AG04449 (cell line): ENCODE results near the gene IFNB1.

ENCODE experiments used
- CTCF ChIA-PET: fragments of 350-600 bp; formaldehyde crosslinking; extraction: SDS; loops from one replicate; lab custom pipeline; 2021; ENCODE audit warnings: antibody characterized with exemption; lab: Yijun Ruan, JAX
- POLR2A ChIA-PET: fragments of 400-600, 350-600 bp; formaldehyde crosslinking; extraction: SDS; loops from one replicate; lab custom pipeline; 2020; ENCODE audit warnings: antibody characterized with exemption, inconsistent platforms; lab: Yijun Ruan, JAX
- DNase-seq: peaks from one replicate; pipeline ENCODE4 v3.0.0-alpha.2; 2010; ENCODE audit warnings: low read depth, low spot score
- H3K4me3 ChIP-seq: 2 replicates; pipeline ENCODE4 v1.5.1; 2011; ENCODE audit warnings: low read depth, mild to moderate bottlenecking, control low read depth, low read length
- TF ChIP-seq, protein P1 (sequence below): IDR thresholded peaks from one replicate; pipeline ENCODE4 v1.5.1; 2011; ENCODE audit warnings: mild to moderate bottlenecking, moderate library complexity, low read length, control low read depth, inconsistent platforms; ENCODE audit not compliant: insufficient read depth; ENCODE audit errors: missing control alignments

Gene IFNB1

DNA sequence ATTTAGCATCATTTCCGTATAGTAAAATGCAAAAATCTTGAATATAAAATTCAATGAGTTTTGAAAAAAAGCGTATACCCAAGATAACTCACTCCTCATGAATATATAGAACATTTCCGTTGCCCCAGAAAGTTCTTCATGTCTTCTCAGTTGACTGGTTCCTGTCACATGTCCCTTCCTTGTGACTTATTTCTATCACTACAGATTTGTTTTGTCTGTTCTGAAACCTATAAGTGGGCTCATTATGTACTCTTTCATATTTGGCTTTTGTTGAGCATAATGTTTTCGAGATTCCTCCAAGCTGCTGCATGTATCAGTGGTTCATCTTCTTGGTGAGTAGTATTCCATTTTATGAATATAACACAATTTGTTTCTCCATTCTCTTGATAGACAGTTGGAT is 35.3 kb downstream of the IFNB1 start:
- DNase-seq: no peak
- H3K4me3 ChIP-seq: no peak overlapping the region
- ChIA-PET POLR2A (no interaction called here), CTCF (interaction anchor here (1.5 kb wide), 1 partner anchor 12 kb away, joined by 3 read pairs; no protein-coding TSS in a partner anchor)
- TF ChIP-seq, protein P1, sequence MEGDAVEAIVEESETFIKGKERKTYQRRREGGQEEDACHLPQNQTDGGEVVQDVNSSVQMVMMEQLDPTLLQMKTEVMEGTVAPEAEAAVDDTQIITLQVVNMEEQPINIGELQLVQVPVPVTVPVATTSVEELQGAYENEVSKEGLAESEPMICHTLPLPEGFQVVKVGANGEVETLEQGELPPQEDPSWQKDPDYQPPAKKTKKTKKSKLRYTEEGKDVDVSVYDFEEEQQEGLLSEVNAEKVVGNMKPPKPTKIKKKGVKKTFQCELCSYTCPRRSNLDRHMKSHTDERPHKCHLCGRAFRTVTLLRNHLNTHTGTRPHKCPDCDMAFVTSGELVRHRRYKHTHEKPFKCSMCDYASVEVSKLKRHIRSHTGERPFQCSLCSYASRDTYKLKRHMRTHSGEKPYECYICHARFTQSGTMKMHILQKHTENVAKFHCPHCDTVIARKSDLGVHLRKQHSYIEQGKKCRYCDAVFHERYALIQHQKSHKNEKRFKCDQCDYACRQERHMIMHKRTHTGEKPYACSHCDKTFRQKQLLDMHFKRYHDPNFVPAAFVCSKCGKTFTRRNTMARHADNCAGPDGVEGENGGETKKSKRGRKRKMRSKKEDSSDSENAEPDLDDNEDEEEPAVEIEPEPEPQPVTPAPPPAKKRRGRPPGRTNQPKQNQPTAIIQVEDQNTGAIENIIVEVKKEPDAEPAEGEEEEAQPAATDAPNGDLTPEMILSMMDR: no peak

DNA sequence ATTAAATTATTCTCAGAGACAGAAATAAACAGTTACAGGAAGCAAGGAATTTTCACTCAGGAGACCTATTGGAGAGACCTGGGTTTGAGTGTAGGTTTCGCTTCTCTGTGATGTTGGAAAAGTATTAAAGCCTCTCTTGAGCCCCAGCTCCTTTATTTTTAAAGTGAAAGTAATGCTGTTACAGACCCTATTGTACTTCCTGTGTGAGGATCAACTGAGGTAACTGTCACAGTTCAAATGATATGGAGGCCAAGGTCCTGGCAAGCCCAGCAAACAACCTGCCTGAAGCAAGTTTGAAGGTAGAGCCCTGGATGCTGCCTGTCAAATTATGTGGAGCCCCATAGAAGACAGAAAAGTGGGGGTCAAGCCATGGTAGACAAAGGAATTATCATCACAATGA is 38.4 kb downstream of the IFNB1 start:
- POLR2A ChIA-PET: no interaction called here
- H3K4me3 ChIP-seq: no peak overlapping the region
- TF ChIP-seq, protein P1: no peak
- CTCF ChIA-PET: no interaction called here
- no peak for DNase-seq

DNA sequence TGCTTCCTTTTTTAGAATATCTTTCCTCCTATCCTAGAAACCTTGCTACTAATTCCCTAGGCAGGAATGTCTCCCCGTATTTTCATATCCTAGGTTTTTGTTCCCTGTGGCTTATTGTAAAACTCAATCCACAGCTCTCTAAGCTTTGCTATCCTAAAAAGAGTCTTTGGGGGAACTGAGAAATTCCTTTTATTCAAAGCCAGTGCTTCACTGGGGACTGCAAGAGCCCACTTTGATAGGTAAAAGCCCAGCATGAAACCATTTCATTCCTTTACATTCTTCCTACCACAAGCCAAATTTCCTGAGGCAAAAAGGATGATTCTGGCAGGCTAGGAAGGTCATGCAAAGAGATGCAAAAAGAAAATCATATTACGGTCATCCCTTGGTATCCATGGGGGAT is 40.5 kb downstream of the IFNB1 start:
- ChIA-PET CTCF (no interaction called here), POLR2A (no interaction called here)
- DNase-seq: no peak
- H3K4me3 ChIP-seq: no peak overlapping the region
- TF ChIP-seq, protein P1: no peak

DNA sequence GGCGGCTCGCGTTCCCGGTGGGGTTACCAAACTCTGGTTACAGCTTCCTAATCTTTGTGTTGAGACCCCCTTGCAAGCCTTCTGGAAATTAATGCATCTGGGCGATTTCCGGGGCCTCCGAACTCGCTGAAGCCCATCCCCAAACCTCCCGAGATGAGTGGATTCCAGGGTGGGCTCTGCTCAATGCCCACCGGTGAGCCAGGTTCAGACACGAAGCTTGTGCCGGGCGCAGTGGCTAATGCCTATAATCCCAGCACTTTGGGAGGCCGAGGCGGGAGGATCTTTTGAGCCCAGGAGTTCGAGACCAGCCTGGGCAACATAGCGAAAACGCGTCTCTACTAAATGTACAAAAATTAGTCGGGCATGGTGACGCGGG is 45.9 kb downstream of the IFNB1 start:
- CTCF ChIA-PET: no interaction called here
- TF ChIP-seq, protein P1: no peak
- H3K4me3 ChIP-seq: peak overlapping the region; percentile 60
- DNase-seq: no peak
- POLR2A ChIA-PET: no interaction called here

DNA sequence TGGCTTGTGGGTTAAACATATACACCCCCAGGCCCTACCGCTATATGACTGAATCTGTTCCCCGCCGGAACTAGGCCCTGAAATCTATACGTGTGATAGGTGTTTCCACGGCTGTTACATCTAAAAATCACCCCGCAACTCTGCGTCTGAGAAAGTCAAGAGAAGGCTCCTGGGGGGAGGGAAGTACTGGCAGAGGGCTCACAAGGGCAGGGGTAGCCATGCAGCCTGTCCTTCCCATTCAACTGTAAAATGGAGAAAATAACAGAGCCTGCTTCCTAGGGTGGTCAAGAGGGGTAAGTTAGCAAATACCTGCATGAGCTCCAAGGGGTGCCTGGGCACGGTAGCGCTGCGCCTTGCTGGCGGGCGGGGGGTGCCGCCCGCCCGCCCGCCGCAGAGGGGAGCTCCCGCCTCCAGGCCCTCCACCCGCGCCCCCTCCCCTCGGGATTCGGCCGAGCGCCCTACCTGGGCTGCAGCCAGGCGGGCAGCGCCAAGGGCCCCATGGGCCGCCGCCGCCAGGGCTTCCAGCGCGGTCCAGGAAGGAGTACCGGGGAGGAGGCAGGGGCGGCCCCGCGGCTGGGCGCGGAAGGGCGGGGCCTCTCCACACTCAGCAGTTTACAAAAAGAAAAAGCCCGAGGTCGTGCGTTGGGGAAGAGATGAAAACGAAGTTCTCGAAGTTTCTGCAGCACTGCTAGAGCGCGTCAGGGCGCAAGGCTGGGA is 46.5 kb downstream of the IFNB1 start, which contains the start of gene HACD4:
Gene HACD4 (minus strand): TSS at position 550 of the 717 bp plus-strand sequence. CDS start 50 bp downstream, at position 500.
- H3K4me3 ChIP-seq: peak within 1 kb of the TSS; percentile 60
- DNase-seq: no peak
- CTCF ChIA-PET: no interaction called here
- POLR2A ChIA-PET: no interaction called here
- TF ChIP-seq, protein P1: no peak

DNA sequence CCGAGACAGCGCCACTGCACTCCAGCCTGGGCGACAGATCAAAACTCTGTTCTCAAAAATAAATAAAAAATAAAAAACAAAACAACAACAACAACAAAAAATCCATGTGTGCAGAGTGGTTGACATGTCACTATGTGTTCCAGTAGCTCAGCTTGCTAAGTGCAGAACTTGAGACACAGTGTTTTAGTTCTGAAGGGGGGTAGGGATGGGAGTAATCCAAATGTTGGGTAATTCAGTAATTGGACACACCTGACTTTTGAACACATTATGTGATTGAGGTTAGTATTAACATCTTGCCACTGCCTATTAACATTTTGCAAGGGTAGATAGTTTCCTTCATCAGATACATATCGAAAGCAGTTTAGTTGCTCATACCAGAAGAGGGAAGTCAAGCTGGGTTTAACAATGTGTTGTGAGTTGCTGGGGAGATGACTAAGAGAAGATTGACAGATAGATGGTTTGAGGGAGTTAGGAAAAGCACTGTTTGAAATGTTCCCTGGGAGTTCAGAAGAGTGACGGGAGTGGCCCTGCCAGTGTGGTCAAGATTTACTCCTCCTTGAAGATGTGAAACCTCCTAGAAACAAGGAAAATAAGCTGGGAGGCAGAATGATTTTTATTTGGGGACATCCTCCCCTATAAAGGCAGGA is 47.2 kb downstream of the IFNB1 start:
- POLR2A ChIA-PET: no interaction called here
- no peak for DNase-seq
- peak overlapping the region; percentile 60 for H3K4me3 ChIP-seq
- TF ChIP-seq, protein P1: no peak
- CTCF ChIA-PET: interaction anchor here (0.8 kb wide), 1 partner anchor 12 kb away, joined by 3 read pairs; no protein-coding TSS in a partner anchor
